AG04450 (cell line): Measurements from ENCODE around the gene MRPL34. TPM values are rescaled to one million over a fixed set of nuclear protein-coding genes. Genes with fewer than 3 reads are reported as not detected.

ENCODE experiments used
- CTCF ChIA-PET: fragments of 300-600, 350-600 bp; formaldehyde crosslinking; extraction: SDS; loops from one replicate; lab custom pipeline; 2022; ENCODE audit warnings: antibody characterized with exemption, inconsistent platforms; lab: Charles Lee
- POLR2A ChIA-PET: fragments of 350-600 bp; formaldehyde crosslinking; extraction: SDS; loops from one replicate; lab custom pipeline; 2021; ENCODE audit warnings: antibody characterized with exemption, inconsistent platforms; lab: Yijun Ruan, JAX
- DNase-seq: peaks from one replicate; pipeline ENCODE4 v3.0.0-alpha.2; 2011; ENCODE audit warnings: low read depth, low spot score
- H3K27ac ChIP-seq: one replicate; pipeline ENCODE4 v1.5.1; 2012; ENCODE audit warnings: low read depth, low read length, control low read depth
- H3K27me3 ChIP-seq: one replicate; pipeline ENCODE4 v1.6.0; 2012; ENCODE audit warnings: low read length; ENCODE audit not compliant: control insufficient read depth, insufficient read depth
- H3K4me3 ChIP-seq: 2 replicates; pipeline ENCODE4 v1.5.1; 2011; ENCODE audit warnings: mild to moderate bottlenecking, low read depth, low read length, control low read depth
- H3K9me3 ChIP-seq: 2 replicates; pipeline ENCODE4 v1.5.1; 2012; ENCODE audit warnings: low read length; ENCODE audit not compliant: control insufficient read depth, insufficient read depth
- polyA plus RNA-seq: library from polyadenylated mRNA; depleted of rRNA; stranded (reverse); fragments of >200 nt; gene quantifications from 2 replicates; pipeline ENCODE4 v1.2.3, GENCODE V29; 2011; rRNA removed
- TF ChIP-seq, protein P1 (sequence below): IDR thresholded peaks from 2 replicates; pipeline ENCODE4 v1.5.1; 2011; ENCODE audit warnings: low read depth, low read length, control low read depth, inconsistent platforms

MRPL34 gene
- polyA plus RNA-seq, 1 experiment = 23.2 TPM

DNA sequence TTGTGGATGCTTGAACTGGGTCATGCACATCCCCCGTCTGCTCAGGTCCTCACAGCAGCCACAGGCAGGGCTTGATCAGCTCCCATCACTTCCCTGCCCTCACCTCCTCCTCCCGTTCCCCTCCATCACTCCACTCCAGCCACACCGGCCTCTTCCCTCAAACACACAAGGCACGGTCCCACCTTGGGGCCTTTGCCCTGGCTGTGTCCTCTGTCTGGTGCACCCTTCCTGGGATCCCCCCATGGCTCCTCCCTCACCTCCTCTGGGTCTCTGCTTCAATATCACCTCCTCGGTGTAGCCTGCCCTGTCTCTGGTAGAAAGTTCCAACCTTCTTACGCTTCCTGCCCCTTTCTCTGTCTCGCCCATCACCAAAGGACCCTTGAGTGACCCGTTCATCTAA, 47.7 kb downstream of the MRPL34 start:
- no peak for DNase-seq
- peaks cover 9% of the 10 kb centered on the region for H3K27me3 ChIP-seq
- ChIA-PET POLR2A (no interaction called here), CTCF (no interaction called here)
- TF ChIP-seq, protein P1, sequence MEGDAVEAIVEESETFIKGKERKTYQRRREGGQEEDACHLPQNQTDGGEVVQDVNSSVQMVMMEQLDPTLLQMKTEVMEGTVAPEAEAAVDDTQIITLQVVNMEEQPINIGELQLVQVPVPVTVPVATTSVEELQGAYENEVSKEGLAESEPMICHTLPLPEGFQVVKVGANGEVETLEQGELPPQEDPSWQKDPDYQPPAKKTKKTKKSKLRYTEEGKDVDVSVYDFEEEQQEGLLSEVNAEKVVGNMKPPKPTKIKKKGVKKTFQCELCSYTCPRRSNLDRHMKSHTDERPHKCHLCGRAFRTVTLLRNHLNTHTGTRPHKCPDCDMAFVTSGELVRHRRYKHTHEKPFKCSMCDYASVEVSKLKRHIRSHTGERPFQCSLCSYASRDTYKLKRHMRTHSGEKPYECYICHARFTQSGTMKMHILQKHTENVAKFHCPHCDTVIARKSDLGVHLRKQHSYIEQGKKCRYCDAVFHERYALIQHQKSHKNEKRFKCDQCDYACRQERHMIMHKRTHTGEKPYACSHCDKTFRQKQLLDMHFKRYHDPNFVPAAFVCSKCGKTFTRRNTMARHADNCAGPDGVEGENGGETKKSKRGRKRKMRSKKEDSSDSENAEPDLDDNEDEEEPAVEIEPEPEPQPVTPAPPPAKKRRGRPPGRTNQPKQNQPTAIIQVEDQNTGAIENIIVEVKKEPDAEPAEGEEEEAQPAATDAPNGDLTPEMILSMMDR = no peak
- no peak overlapping the region for H3K27ac ChIP-seq
- H3K9me3 ChIP-seq = no peaks in the 10 kb centered on the region; the same call in 1 of the 2 replicates
- no peak overlapping the region for H3K4me3 ChIP-seq

Other genes with a start within 250 kb of the MRPL34 start
- gene HAUS8, start 230.4 kb upstream of the MRPL34 start, polyA plus RNA-seq = 4.6 and 4.9 TPM in 2 replicates
- gene MYO9B, start 230.1 kb upstream of the MRPL34 start, polyA plus RNA-seq = 34.5 and 42.5 TPM in 2 replicates
- gene USE1, start 90.5 kb upstream of the MRPL34 start, polyA plus RNA-seq = 21.1 and 25.1 TPM in 2 replicates
- 4.6 and 6.7 TPM in 2 replicates for gene OCEL1, start 79.6 kb upstream of the MRPL34 start, polyA plus RNA-seq
- gene NR2F6, start 60.0 kb upstream of the MRPL34 start, polyA plus RNA-seq = 16.3 and 18.9 TPM in 2 replicates
- not detected in 2 replicates for gene USHBP1, start 41.1 kb upstream of the MRPL34 start, polyA plus RNA-seq
- gene BABAM1, start 38.4 kb upstream of the MRPL34 start, polyA plus RNA-seq = 92.0 and 98.6 TPM in 2 replicates
- gene ANKLE1, start 24.0 kb upstream of the MRPL34 start, polyA plus RNA-seq = 0.33 and 0.36 TPM in 2 replicates
- gene ABHD8, start 2.4 kb upstream of the MRPL34 start, polyA plus RNA-seq = 6.1 and 8.6 TPM in 2 replicates
- gene DDA1, start 3.7 kb downstream of the MRPL34 start, polyA plus RNA-seq = 38.7 and 40.7 TPM in 2 replicates
- gene ANO8, start 29.0 kb downstream of the MRPL34 start, polyA plus RNA-seq = 1.8 and 2.0 TPM in 2 replicates
- gene GTPBP3, start 31.7 kb downstream of the MRPL34 start, polyA plus RNA-seq = 4.7 TPM in 2 replicates
- not detected in 2 replicates for gene PLVAP, start 71.5 kb downstream of the MRPL34 start, polyA plus RNA-seq
- not detected in 2 replicates for gene CCDC194, start 88.3 kb downstream of the MRPL34 start, polyA plus RNA-seq
- gene BST2, start 99.8 kb downstream of the MRPL34 start, polyA plus RNA-seq = 1.9 and 2.8 TPM in 2 replicates
- gene MVB12A, start 114.2 kb downstream of the MRPL34 start, polyA plus RNA-seq = 22.5 and 30.1 TPM in 2 replicates
- gene TMEM221, start 142.8 kb downstream of the MRPL34 start, polyA plus RNA-seq = 0.05 and 0.07 TPM in 2 replicates
- not detected in 2 replicates for gene NXNL1, start 155.1 kb downstream of the MRPL34 start, polyA plus RNA-seq
- 8.3 and 9.4 TPM in 2 replicates for gene SLC27A1, start 164.7 kb downstream of the MRPL34 start, polyA plus RNA-seq
- 40.5 and 60.8 TPM in 2 replicates for gene PGLS, start 205.8 kb downstream of the MRPL34 start, polyA plus RNA-seq
- 89.0 and 102 TPM in 2 replicates for gene COLGALT1, start 249.8 kb downstream of the MRPL34 start, polyA plus RNA-seq